Natural killer cell (primary cell): ENCODE data around the gene CSF1. TPM values are rescaled to one million over a fixed set of nuclear protein-coding genes. Genes with fewer than 3 reads are reported as not detected.
A peak's percentile ranks its signal among the peaks of the same experiment; 100 is the strongest.

Experiments used
- ATAC-seq, 3 donors: fragments of 150-1000 bp in 2 of 3; fragments of 200-7000 bp in 1 of 3; cut with Tn5 transposase; 1 replicate in 1 of 3; 2 replicates in 2 of 3; pipeline ENCODE4 v1.10.0; 2021; ENCODE audit warnings: mild to moderate bottlenecking in 2 of 3, moderate library complexity in 2 of 3
- DNase-seq, 2 donors: peaks; one replicate each; pipeline versions ENCODE4 v3.0.0 to v3.0.0-alpha.2; 2013 to 2021; ENCODE audit warnings: mixed read lengths in 1 of 2
- H3K27ac ChIP-seq: one replicate; pipeline ENCODE4 v1.5.1; 2013; ENCODE audit warnings: mild to moderate bottlenecking, low read length
- H3K27me3 ChIP-seq: one replicate; pipeline ENCODE4 v1.6.1; 2013; ENCODE audit warnings: low read length; ENCODE audit not compliant: control insufficient read depth, insufficient read depth
- H3K36me3 ChIP-seq: one replicate; pipeline ENCODE4 v1.6.1; 2013; ENCODE audit warnings: low read length; ENCODE audit not compliant: control insufficient read depth, insufficient read depth
- H3K4me1 ChIP-seq: one replicate; pipeline ENCODE4 v1.6.1; 2013; ENCODE audit warnings: low read length; ENCODE audit not compliant: control insufficient read depth, insufficient read depth
- H3K4me3 ChIP-seq: one replicate; pipeline ENCODE4 v1.5.1; 2013; ENCODE audit warnings: low read length
- H3K9me3 ChIP-seq: one replicate; pipeline ENCODE4 v1.6.1; 2013; ENCODE audit warnings: low read length; ENCODE audit not compliant: control insufficient read depth, insufficient read depth
- H3K27ac Mint-ChIP-seq, 2 donors: one replicate each; pipeline ENCODE4 v1.8.0; 2022; ENCODE audit warnings: mild to moderate bottlenecking in 2 of 2, mixed read lengths in 2 of 2, moderate library complexity in 1 of 2
- H3K27me3 Mint-ChIP-seq, 2 donors: one replicate each; pipeline ENCODE4 v1.8.0; 2022; ENCODE audit warnings: low read depth in 2 of 2, mixed read lengths in 2 of 2
- H3K36me3 Mint-ChIP-seq: one replicate; pipeline ENCODE4 v1.8.0; 2022; ENCODE audit warnings: mixed read lengths
- H3K4me1 Mint-ChIP-seq, 2 donors: one replicate each; pipeline ENCODE4 v1.8.0; 2022; ENCODE audit warnings: mixed read lengths in 2 of 2
- H3K4me3 Mint-ChIP-seq: one replicate; pipeline ENCODE4 v1.8.0; 2022; ENCODE audit warnings: mild to moderate bottlenecking, moderate library complexity, mixed read lengths
- H3K9me3 Mint-ChIP-seq, 2 donors: one replicate each; pipeline ENCODE4 v1.8.0; 2022; ENCODE audit warnings: mixed read lengths in 2 of 2
- WGBS: methylation state at CpG from one replicate; pipeline ENCODE4 v1.1.7; 2013; ENCODE audit warnings: missing lambda C conversion rate; ENCODE audit not compliant: insufficient coverage; 5-methylcytosine and 5-hydroxymethylcytosine counted together
- intact Hi-C: fragments of 100-400 bp; cut with micrococcal nuclease; formaldehyde crosslinking; loops from one replicate; pipeline ENCODE4 v1.14.2; 2022
- total RNA-seq, 4 donors: library from RNA; stranded (reverse); fragments of 120-200 nt in 1 of 4; gene quantifications; one replicate each; pipeline versions ENCODE4 v1.2.3 to v1.2.4, GENCODE V29; 2013 to 2022
- TF ChIP-seq, protein P1 (sequence below): fragments of 200-600 bp; IDR thresholded peaks from one replicate; pipeline ENCODE4 v1.8.0; 2022; ENCODE audit warnings: antibody characterized with exemption

CSF1 gene
- total RNA-seq, 3 donors from 2014 or later (not counting 1 experiment from before 2014, with no cell fraction given), result 2.1 to 57.9 (median 3.7) TPM

- Mint-ChIP-seq H3K36me3 (no peaks in the 10 kb centered on the region), H3K4me3 (no peak overlapping the region), H3K27me3 (peaks cover 9 to 21% of the 10 kb centered on the region in 2 donors), H3K27ac (no peak overlapping the region), H3K4me1 (no peaks in the 10 kb centered on the region), H3K9me3 (no peaks in the 10 kb centered on the region)
- TF ChIP-seq, protein P1, sequence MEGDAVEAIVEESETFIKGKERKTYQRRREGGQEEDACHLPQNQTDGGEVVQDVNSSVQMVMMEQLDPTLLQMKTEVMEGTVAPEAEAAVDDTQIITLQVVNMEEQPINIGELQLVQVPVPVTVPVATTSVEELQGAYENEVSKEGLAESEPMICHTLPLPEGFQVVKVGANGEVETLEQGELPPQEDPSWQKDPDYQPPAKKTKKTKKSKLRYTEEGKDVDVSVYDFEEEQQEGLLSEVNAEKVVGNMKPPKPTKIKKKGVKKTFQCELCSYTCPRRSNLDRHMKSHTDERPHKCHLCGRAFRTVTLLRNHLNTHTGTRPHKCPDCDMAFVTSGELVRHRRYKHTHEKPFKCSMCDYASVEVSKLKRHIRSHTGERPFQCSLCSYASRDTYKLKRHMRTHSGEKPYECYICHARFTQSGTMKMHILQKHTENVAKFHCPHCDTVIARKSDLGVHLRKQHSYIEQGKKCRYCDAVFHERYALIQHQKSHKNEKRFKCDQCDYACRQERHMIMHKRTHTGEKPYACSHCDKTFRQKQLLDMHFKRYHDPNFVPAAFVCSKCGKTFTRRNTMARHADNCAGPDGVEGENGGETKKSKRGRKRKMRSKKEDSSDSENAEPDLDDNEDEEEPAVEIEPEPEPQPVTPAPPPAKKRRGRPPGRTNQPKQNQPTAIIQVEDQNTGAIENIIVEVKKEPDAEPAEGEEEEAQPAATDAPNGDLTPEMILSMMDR, result no peak
- Histone ChIP-seq H3K4me1 (no peaks in the 10 kb centered on the region), H3K36me3 (no peaks in the 10 kb centered on the region), H3K27ac (no peak overlapping the region), H3K27me3 (peaks cover 4% of the 10 kb centered on the region), H3K4me3 (no peak overlapping the region), H3K9me3 (no peaks in the 10 kb centered on the region)
- ATAC-seq (no peak), DNase-seq (peak in 1 of 2 donors; percentile 30)
- WGBS, result 72% methylated on average over 3 of the region's 3 CpGs
- intact Hi-C loops, result no loop called here
Observed at GRCh38 chr1:109873278-109874175, 37.1 kb upstream of the CSF1 start.

- no peaks in the 10 kb centered on the region for H3K4me1 Mint-ChIP-seq
- no peak for DNase-seq
- intact Hi-C loops, result no loop called here
- Histone ChIP-seq H3K9me3 (no peaks in the 10 kb centered on the region), H3K27ac (no peak overlapping the region), H3K4me3 (no peak overlapping the region), H3K36me3 (no peaks in the 10 kb centered on the region), H3K4me1 (no peaks in the 10 kb centered on the region), H3K27me3 (peaks cover 4% of the 10 kb centered on the region)
- peaks cover 9 to 21% of the 10 kb centered on the region in 2 donors for H3K27me3 Mint-ChIP-seq
- TF ChIP-seq, protein P1, result no peak
- no peak overlapping the region for H3K4me3 Mint-ChIP-seq
- no peaks in the 10 kb centered on the region for H3K9me3 Mint-ChIP-seq
- no peak for ATAC-seq
- H3K27ac Mint-ChIP-seq, result no peak overlapping the region
- 84% methylated on average over 2 of the region's 2 CpGs for WGBS
- no peaks in the 10 kb centered on the region for H3K36me3 Mint-ChIP-seq
Observed at GRCh38 chr1:109874445-109874844, 36.2 kb upstream of the CSF1 start.

GRCh38 chr1:109875874-109876273, 34.8 kb upstream of the CSF1 start:
- Histone ChIP-seq H3K27ac (no peak overlapping the region), H3K4me1 (no peaks in the 10 kb centered on the region), H3K9me3 (no peaks in the 10 kb centered on the region), H3K36me3 (no peaks in the 10 kb centered on the region), H3K4me3 (no peak overlapping the region), H3K27me3 (peaks cover 4% of the 10 kb centered on the region)
- ATAC-seq (no peak), DNase-seq (no peak)
- WGBS, result 75% methylated on average over 3 of the region's 6 CpGs
- intact Hi-C loops, result no loop called here
- H3K27me3 Mint-ChIP-seq, result peaks cover 13 to 21% of the 10 kb centered on the region in 2 donors
- no peak overlapping the region for H3K4me3 Mint-ChIP-seq
- H3K36me3 Mint-ChIP-seq, result no peaks in the 10 kb centered on the region
- TF ChIP-seq, protein P1, result no peak
- H3K9me3 Mint-ChIP-seq, result no peaks in the 10 kb centered on the region
- H3K27ac Mint-ChIP-seq, result no peak overlapping the region
- H3K4me1 Mint-ChIP-seq, result no peaks in the 10 kb centered on the region
